ENCODE results near the gene FLNB.

DNA sequence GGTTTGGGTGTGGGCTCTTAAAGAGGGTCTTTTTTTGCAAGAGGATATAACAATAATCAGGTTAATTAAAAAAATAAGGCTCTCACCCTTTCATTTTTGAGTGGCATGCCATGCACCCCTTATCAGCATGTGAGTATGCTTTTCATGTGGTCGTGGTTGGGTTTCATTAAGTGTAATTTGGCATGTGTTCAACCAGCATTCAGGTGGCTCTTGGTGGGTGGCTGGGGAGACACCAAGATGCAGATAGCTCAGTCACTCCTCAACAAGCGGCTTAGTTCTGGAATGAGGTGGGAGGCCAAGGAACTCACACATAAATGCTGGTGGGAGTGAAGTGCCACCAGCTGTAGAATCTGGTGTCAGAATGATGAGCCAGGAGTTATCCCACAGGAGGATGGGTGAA lies 66.8 kb downstream of the FLNB start:
- TF ChIP-seq, protein P1, sequence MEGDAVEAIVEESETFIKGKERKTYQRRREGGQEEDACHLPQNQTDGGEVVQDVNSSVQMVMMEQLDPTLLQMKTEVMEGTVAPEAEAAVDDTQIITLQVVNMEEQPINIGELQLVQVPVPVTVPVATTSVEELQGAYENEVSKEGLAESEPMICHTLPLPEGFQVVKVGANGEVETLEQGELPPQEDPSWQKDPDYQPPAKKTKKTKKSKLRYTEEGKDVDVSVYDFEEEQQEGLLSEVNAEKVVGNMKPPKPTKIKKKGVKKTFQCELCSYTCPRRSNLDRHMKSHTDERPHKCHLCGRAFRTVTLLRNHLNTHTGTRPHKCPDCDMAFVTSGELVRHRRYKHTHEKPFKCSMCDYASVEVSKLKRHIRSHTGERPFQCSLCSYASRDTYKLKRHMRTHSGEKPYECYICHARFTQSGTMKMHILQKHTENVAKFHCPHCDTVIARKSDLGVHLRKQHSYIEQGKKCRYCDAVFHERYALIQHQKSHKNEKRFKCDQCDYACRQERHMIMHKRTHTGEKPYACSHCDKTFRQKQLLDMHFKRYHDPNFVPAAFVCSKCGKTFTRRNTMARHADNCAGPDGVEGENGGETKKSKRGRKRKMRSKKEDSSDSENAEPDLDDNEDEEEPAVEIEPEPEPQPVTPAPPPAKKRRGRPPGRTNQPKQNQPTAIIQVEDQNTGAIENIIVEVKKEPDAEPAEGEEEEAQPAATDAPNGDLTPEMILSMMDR (IDR thresholded peaks at IDR 0.05) = no peak
- no peak for TF ChIP-seq POLR2A (IDR thresholded peaks at IDR 0.05)
